Raji (cell line): ENCODE results near the gene TRIM54.

Experiments used
- POLR2A ChIP-seq: IDR thresholded peaks from 2 replicates; pipeline ENCODE4 v1.6.1; 2011; ENCODE audit warnings: low read depth, low read length, control low read depth; ENCODE audit not compliant: insufficient read depth

The TRIM54 gene

GRCh38 chr2:27298391-27299080, 16.3 kb downstream of the TRIM54 start:
- no peak for TF ChIP-seq POLR2A

- TF ChIP-seq POLR2A: no peak
Observed at GRCh38 chr2:27303093-27304025, 21.1 kb downstream of the TRIM54 start.

- TF ChIP-seq POLR2A: no peak
Observed at GRCh38 chr2:27304488-27305240, 22.4 kb downstream of the TRIM54 start.

- TF ChIP-seq POLR2A: no peak
Observed at GRCh38 chr2:27305516-27305915, 23.3 kb downstream of the TRIM54 start.

- no peak for TF ChIP-seq POLR2A
Observed at GRCh38 chr2:27306136-27306535, 23.9 kb downstream of the TRIM54 start.

GRCh38 chr2:27306573-27307286, 24.5 kb downstream of the TRIM54 start:
- no peak for TF ChIP-seq POLR2A

GRCh38 chr2:27307287-27307544, 25.0 kb downstream of the TRIM54 start:
- no peak for TF ChIP-seq POLR2A

- no peak for TF ChIP-seq POLR2A
Observed at GRCh38 chr2:27307545-27308358, 25.5 kb downstream of the TRIM54 start.

GRCh38 chr2:27308359-27308881, 26.2 kb downstream of the TRIM54 start, which contains the start of gene UCN:
TSS of gene UCN (minus strand) at chr2:27308445. CDS start at chr2:27307895, 550 bp downstream.
- no peak for TF ChIP-seq POLR2A

- no peak for TF ChIP-seq POLR2A
Observed at GRCh38 chr2:27309651-27310050, 27.4 kb downstream of the TRIM54 start.

GRCh38 chr2:27312152-27312551, 29.9 kb downstream of the TRIM54 start:
- no peak for TF ChIP-seq POLR2A

- TF ChIP-seq POLR2A: no peak
Observed at GRCh38 chr2:27313882-27314645, 31.8 kb downstream of the TRIM54 start.

GRCh38 chr2:27314709-27315108, 32.5 kb downstream of the TRIM54 start:
- no peak for TF ChIP-seq POLR2A
